HepG2 (cell line): ENCODE measurements around the gene RFC1. TPM values are rescaled to one million over a fixed set of nuclear protein-coding genes. Genes with fewer than 3 reads are reported as not detected.

ENCODE experiments used
- AFF4 ChIP-seq: sonication (generic); formaldehyde crosslinking; IDR thresholded peaks from 2 replicates; pipeline ENCODE4 v1.4.0; 2020; ENCODE audit warnings: missing genetic modification reagents
- CHD2 ChIP-seq: IDR thresholded peaks from 2 replicates; pipeline ENCODE4 v1.6.1; 2011; ENCODE audit warnings: low read depth, low read length, improper control_type of control experiment
- DMAP1 ChIP-seq: IDR thresholded peaks from 2 replicates; pipeline ENCODE4 v1.6.1; 2016
- MLX ChIP-seq: IDR thresholded peaks from 2 replicates; pipeline ENCODE4 v1.6.1; 2016
- NFIC ChIP-seq: IDR thresholded peaks from 2 replicates; pipeline ENCODE4 v1.6.1; 2012; ENCODE audit warnings: mild to moderate bottlenecking, low read length, inconsistent platforms
- PAX8 ChIP-seq: sonication (generic); formaldehyde crosslinking; IDR thresholded peaks from 2 replicates; pipeline ENCODE4 v1.8.0; 2022; ENCODE audit warnings: mild to moderate bottlenecking, missing genetic modification reagents, borderline replicate concordance
- POLR2AphosphoS5 ChIP-seq: IDR thresholded peaks from 2 replicates; pipeline ENCODE4 v1.6.1; 2012; ENCODE audit warnings: low read depth, low read length
- PRDM15 ChIP-seq: sonication (generic); formaldehyde crosslinking; IDR thresholded peaks from 2 replicates; pipeline ENCODE4 v1.4.0; 2020; ENCODE audit warnings: missing genetic modification reagents
- RAD21 ChIP-seq: fragments of 450-650 bp; formaldehyde crosslinking; IDR thresholded peaks from 2 replicates; pipeline ENCODE4 v1.5.0; 2020; ENCODE audit warnings: mild to moderate bottlenecking
- RARA ChIP-seq: IDR thresholded peaks from 2 replicates; pipeline ENCODE4 v1.6.1; 2016; ENCODE audit warnings: missing genetic modification reagents, missing compliant biosample characterization
- TMF1 ChIP-seq: sonication (generic); formaldehyde crosslinking; IDR thresholded peaks from 2 replicates; pipeline ENCODE4 v1.8.1; 2022; ENCODE audit warnings: low read depth, missing genetic modification reagents
- ZBTB33 ChIP-seq: sonication (generic); formaldehyde crosslinking; IDR thresholded peaks from 2 replicates; pipeline ENCODE4 v1.4.0; 2020; ENCODE audit warnings: missing genetic modification reagents
- ZBTB38 ChIP-seq: sonication (generic); formaldehyde crosslinking; IDR thresholded peaks from 2 replicates; pipeline ENCODE4 v1.5.1; 2020; ENCODE audit warnings: mild to moderate bottlenecking, missing genetic modification reagents
- ZNF124 ChIP-seq: sonication (generic); formaldehyde crosslinking; IDR thresholded peaks from 2 replicates; pipeline ENCODE4 v1.4.0; 2020; ENCODE audit warnings: missing genetic modification reagents
- ZNF205 ChIP-seq: IDR thresholded peaks from 2 replicates; pipeline ENCODE4 v1.6.1; 2018; ENCODE audit warnings: missing biosample characterization, missing genetic modification reagents
- ZNF337 ChIP-seq: sonication (generic); formaldehyde crosslinking; IDR thresholded peaks from 2 replicates; pipeline ENCODE4 v1.5.1; 2020; ENCODE audit warnings: missing genetic modification reagents, low read depth, mild to moderate bottlenecking, borderline replicate concordance
- ZNF501 ChIP-seq: sonication (generic); formaldehyde crosslinking; IDR thresholded peaks from 2 replicates; pipeline ENCODE4 v1.5.1; 2020; ENCODE audit warnings: mild to moderate bottlenecking, moderate library complexity, missing genetic modification reagents
- ZNF781 ChIP-seq: sonication (generic); formaldehyde crosslinking; IDR thresholded peaks from 2 replicates; pipeline ENCODE4 v1.5.1; 2020; ENCODE audit warnings: borderline replicate concordance, mild to moderate bottlenecking, missing genetic modification reagents; ENCODE audit errors: not compliant biosample characterization
- ZSCAN12 ChIP-seq: sonication (generic); formaldehyde crosslinking; IDR thresholded peaks from 2 replicates; pipeline ENCODE4 v1.9.0; 2021; ENCODE audit warnings: mild to moderate bottlenecking, missing genetic modification reagents
- polyA plus RNA-seq, 8 experiments: library from polyadenylated mRNA; depleted of rRNA in 3 of 8; stranded (reverse) in 7 of 8; unstranded in 1 of 8; fragments of >200 nt; fragmentation: Illumina TruSeq in 4 of 8; extraction: Trizol in 4 of 8; gene quantifications; 2 replicates each; pipeline versions ENCODE4 v1.2.1 to v1.2.3, GENCODE V29; 2011 to 2016; ENCODE audit warnings: low read depth in 4 of 8, missing spikeins in 1 of 8, mixed read lengths in 1 of 8; ENCODE audit not compliant: insufficient read depth in 1 of 8
- total RNA-seq, 5 experiments: library from RNA; depleted of rRNA; stranded (reverse); fragments of >200 nt; fragmentation: Illumina TruSeq; extraction: Trizol; gene quantifications; 2 replicates each; pipeline ENCODE4 v1.2.3, GENCODE V29; 2016; ENCODE audit warnings: low read depth in 1 of 5

The RFC1 gene
- total and polyA plus RNA-seq, 2 of the 13 experiments (the other 11 are each of a cell fraction or from before 2014, with no cell fraction given): 15.9 to 78.8 TPM

GRCh38 chr4:39365830-39366771, at the start of gene RFC1 (continued):
- TF ChIP-seq ZNF501 (CRISPR knock-in tag): peak; percentile 94
- TF ChIP-seq TMF1 (CRISPR knock-in tag): peak; percentile 99
- TF ChIP-seq ZSCAN12 (CRISPR knock-in tag): peak; percentile 90; the same call in 1 of the 2 replicates
- peak; percentile 69; the same call in 1 of the 2 replicates for TF ChIP-seq MLX
- TF ChIP-seq PRDM15: peak; percentile 72
- TF ChIP-seq AFF4 (CRISPR knock-in tag): 0 out of 2 replicates have a peak, but pooled peaks have one; percentile 75
- TF ChIP-seq RAD21: 0 out of 2 replicates have a peak, but pooled peaks have one; percentile 14
- peak; percentile 72 for TF ChIP-seq ZBTB33
- peak; percentile 96; the same call in 1 of the 2 replicates for TF ChIP-seq ZNF124 (CRISPR knock-in tag)
- peak; percentile 66; the same call in 1 of the 2 replicates for TF ChIP-seq RARA (CRISPR knock-in tag)
- TF ChIP-seq POLR2AphosphoS5: peak; percentile 74
- TF ChIP-seq ZNF781 (CRISPR knock-in tag): peak; percentile 99
- peak; percentile 90 for TF ChIP-seq DMAP1 (CRISPR knock-in tag)
- TF ChIP-seq NFIC: no peak; the same call in 1 of the 2 replicates
- TF ChIP-seq ZBTB38 (CRISPR knock-in tag): peak; percentile 90
- TF ChIP-seq CHD2: peak; percentile 79
- TF ChIP-seq ZNF337: peak; percentile 42; the same call in 1 of the 2 replicates
- peak; percentile 24; the same call in 1 of the 2 replicates for TF ChIP-seq PAX8
- peak; percentile 82 for TF ChIP-seq ZNF205 (CRISPR knock-in tag)
